NCI-H226 (cell line): ENCODE data around the gene RGS11.
"Not testable (repeated sequence)": the region's sequence is repeated elsewhere in the genome, so short reads cannot be mapped to it uniquely, and the experiment has no call there.

Experiments
- DNase-seq: peaks from one replicate; pipeline ENCODE4 v3.0.0-alpha.2; 2015

RGS11 gene

DNA sequence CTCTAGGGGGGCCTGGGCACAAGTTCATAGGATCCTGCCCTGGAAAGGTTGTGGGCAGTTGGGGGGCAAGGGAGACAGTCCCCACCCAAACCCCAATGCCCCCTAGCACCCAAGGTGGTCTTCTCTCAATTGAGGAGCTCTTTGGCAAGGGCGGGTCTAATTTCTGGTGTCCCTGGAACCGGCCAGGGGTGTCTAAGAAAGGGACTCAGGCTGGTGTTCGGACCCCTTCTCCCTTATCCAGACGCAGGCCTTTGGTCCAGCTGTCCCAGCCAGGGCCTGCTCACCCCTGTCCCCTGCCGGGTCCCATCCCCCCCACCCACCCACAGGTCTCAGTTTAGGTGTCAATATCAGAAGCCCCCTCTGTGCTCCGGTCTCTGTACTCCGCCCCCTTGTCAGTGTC lies 3.8 kb upstream of the RGS11 start:
- no peak for DNase-seq

GRCh38 chr16:278863-279366 lies 3.2 kb upstream of the RGS11 start:
- DNase-seq: peak; percentile 82

- no peak for DNase-seq
Measured at GRCh38 chr16:276426-277077, 808 bp upstream of the RGS11 start.

DNA sequence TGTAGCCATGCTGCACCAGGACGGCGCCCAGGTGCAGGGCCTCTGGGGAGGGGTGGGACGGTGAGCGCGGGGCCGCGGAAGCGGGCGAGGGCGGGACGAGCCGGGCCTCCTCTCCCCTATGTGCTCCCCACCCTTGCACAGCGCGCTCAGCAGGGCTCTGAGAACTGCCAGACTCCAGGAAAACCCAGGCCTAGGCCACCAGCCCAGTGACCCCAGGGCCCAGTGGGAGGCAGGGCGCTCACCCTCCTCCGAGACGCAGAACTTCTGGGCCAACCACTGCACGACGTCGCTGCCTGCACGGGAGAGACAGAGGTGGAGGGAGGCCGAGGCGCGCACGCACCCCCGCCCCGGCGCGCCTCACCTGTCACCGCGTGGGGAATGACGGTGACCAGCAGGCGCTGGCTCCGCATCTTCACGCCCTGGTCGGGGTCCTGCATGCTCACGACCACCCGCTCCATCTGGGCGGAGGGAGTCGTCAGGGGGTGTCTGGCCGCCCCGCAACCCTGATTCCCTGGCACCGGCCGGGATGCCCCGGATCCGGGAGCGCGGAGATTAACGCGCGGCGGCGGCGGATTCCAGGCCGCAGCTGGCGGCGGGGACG lies 603 bp downstream of the RGS11 start:
- DNase-seq: no peak

- no peak for DNase-seq
Measured at GRCh38 chr16:273547-274421, 2.0 kb downstream of the RGS11 start.

- no peak for DNase-seq
Measured at GRCh38 chr16:272633-273546, 2.9 kb downstream of the RGS11 start.

GRCh38 chr16:270381-271255 lies 5.1 kb downstream of the RGS11 start:
- DNase-seq: no peak

GRCh38 chr16:269061-269796 lies 6.5 kb downstream of the RGS11 start:
- DNase-seq: no peak

- no peak for DNase-seq
Measured at GRCh38 chr16:268141-269053, 7.3 kb downstream of the RGS11 start.

DNA sequence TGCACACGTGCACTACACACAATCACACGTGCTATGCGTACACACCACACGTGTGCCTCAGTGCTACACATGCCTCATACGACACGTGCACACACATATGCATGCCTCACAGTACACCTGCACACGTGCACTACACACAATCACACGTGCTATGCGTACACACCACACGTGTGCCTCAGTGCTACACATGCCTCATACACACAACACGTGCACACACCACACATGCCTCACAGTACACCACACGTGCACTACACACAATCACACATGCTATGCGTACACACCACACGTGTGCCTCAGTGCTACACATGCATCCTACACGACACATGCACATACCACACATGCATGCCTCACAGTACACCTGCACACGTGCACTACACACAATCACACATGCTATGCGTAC lies 8.2 kb downstream of the RGS11 start:
- DNase-seq: not testable (repeated sequence)

DNA sequence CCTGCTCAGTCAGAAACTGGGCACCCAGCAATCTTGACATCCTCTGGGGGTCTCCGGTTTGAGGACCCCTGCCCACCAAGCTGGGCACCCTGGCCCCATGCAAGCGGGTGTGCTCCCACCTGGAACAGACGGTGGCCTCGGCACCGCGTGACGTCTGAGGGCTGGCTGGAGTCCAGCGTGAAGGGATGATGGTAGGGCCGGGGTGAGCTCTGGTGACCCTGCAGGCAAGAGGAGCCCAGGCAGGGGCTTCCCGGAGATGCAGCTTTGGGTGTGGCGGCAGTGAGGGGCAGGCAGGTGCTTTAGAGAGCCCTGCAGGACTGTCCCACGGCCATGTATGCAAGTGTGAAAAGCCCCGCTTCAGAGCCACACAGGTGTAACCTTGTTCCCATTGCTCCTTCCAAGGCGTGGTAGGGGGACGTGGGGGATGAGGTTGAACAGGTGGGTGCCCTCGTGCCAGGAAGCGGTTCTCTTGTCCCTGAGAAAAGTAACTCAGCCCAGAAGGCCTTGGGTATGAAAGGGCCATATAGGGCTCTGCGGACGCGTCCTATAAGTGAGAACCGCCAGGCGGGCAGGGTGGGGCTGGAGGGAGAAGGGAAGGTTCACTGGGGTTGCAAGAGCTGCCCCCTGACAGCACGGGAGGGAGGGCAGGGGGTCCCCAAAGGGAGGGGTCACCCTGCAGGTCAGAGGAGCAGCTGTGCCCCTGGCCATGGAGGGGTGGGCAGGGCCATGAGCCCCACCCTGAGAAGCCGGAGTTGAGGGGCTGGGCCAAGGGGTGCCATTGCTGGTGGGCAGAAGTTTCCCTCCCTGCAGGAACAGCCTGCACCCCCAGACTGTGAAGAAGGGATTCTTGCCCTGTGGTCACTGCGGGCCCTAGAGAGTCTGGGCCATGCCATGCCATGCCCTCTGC lies 9.2 kb downstream of the RGS11 start:
- no peak for DNase-seq

DNA sequence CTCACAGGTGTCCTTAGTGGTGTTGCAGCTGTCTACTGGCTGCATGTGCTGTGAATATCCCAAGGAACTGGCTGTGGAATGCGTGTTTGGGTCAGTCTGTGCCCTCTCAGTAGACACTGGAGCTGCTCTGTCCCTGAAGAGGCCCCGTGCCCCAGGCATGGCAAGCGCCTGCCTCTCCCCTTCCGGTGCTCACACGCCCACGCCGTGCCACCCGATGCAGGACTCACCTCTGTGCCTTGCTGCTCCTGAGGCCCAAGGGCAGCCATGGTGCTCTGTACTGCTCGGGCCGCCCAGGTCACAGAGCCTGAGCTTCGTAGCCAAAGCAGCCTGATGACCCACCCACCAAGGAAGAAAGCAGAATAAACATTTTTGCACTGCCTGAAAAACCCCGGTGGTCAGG lies 10.0 kb downstream of the RGS11 start:
- DNase-seq: no peak

- no peak for DNase-seq
Measured at GRCh38 chr16:265002-265529, 10.7 kb downstream of the RGS11 start.

DNA sequence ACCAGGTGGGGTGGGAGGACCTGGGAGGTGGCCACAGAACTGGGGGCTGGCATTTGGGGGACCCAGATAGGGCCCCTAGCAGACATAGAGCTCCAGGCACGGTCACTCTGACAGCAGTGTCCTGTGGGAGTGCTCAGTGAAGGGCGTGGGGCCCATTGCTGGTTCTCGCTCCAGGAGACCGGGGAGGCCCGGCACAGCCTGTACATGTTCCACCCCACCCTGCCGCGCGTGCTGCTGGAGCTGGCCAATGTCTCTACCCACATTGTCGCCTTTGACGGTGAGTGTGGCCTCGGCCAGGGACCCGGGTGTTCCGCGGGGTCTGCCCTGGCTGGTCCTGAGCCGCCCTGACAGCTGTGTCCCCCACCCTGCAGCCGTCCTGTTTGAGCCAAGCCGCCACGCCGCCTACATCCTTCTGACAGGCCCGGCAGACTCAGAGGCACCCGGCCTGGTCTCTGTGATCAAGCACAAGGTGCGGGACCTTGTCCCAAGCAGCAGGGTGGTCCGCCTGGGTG lies 11.2 kb downstream of the RGS11 start:
- no peak for DNase-seq

- DNase-seq: no peak
Measured at GRCh38 chr16:263944-264343, 11.8 kb downstream of the RGS11 start.

- no peak for DNase-seq
Measured at GRCh38 chr16:263182-263774, 12.5 kb downstream of the RGS11 start.

DNA sequence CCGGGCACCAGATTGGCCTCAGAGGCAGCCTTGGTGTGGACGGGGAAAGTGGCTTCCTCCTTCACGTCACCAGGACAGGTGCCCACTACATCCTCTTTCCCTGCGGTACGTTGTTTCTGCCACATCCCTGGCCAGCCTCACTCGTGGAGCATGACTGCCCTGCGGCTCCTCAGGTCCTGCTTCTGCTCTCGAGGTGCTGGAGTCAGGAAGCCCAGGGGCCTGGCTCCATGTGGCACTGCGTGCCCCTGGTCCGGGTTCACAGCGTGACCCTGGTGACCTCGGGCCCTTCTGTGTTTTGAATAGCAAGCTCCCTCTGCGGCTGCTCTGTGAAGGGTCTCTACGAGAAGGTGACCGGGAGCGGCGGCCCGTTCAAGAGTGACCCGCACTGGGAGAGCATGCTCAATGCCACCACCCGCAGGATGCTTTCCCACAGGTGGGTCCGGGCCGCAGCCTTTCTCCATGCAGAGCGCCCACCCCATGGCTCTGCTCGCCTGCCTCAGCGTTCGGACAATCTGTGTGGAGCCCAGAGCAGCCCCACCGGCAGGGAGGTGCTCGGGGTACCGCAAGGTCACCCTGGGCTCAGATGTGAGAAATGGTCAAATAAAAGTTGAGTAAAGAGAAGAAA lies 13.5 kb downstream of the RGS11 start:
- no peak for DNase-seq
